Measurements from ENCODE around the gene CELF5.
"Not testable (repeated sequence)": the region's sequence is repeated elsewhere in the genome, so short reads cannot be mapped to it uniquely, and the experiment has no call there.

Gene CELF5

DNA sequence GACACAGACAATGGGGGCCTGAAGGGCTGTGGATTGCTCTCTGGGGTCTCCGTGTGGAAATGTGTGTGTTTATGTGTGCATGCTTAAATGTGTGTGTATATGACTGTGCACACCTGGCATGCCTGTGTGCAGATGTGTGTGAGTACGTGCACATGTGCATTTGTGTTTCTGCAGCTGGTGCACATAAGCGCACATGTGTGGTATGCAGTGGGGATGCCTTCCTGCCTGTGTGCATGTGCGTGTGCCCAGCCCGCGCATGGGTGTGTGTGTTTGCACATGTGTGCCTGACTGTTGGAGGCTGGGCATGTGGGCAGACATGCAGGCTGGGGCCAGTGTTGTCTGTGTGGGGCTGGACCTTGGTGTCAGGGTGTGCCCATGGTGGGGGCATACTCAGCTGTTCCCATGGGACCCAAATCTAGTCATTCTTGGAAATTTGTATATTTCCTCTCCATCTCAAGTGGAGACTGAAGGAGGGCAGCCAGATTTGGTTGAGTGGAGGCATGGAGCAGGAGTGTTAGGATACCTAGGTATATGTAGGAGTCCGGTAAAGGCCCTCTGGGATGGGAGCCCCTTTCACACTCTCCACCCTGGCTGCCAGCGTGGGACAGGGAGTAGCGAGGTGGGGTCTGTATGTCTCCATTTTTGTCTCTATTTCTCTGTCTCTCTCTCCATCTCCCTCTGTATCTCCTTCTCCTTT is 49.9 kb downstream of the CELF5 start:
- no peak for DNase-seq (ENCODE audit: low read depth)

DNA sequence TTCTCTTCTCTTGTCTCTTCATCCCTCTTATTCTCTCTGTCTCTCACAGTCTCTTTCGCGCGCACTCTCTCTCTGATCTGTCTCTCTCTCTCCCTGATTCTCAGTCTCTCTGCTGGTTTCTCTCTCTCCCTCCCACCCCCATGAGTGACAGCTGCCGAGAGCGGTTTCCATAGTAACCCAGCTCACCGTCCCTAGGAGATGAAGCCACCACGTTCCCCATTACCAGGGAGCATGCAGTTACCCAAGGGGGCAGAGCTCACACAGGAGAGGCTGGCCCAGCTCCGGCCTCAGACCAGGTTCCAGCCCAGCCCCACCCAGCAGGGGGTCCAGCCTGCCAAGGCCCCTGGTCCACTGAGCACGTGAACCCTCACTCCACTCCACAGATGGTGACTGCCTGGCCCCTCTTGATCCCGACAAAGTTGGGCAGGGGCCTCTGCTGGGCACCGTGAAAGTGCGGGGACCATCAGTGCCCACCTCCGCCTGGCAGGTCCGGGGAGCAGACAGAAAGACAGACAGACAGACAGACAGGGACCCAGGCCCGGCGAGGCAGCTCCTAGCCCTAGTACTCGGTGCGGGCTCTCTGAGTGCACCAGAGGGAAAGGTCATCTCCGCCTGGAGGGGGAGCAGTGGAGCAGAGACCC is 50.6 kb downstream of the CELF5 start:
- DNase-seq (ENCODE audit: low read depth), result no peak

DNA sequence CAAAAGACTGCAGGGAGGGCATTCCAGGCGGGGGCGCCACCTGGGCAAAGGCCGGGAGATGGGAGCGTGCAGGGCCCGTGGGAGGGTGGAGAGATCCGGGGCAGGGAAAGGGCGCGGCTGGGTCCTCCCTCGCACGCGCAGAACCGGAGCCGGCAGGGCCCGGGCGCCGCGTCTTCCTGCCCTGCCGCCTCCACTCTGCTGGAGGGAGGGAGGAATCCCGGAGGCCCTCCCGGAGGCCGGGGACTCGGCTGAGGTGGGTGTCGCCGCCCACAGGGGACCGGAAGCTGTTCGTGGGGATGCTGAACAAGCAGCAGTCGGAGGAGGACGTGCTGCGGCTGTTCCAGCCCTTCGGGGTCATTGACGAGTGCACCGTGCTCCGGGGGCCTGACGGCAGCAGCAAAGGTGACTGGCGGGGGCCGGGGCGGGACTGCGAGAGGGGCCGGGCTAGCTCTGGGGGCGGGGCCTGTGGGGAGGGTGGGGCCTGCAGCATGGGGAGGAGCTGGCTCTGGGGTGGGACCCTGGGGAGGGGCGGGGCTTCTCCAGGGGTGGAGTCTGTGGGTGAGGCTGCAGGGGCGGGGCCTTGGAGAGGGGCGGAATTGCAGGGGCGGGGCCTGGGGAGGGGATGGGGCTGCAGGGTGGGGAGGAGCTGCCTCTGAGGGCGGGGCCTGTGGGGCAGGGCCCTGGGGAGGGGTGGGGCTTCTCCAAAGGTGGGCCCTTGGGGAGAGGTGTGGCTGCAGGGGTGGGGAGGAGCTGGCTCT is 51.3 kb downstream of the CELF5 start:
- peak; percentile 90 for DNase-seq (ENCODE audit: low read depth)

GRCh38 chr19:3276341-3276799 is 51.9 kb downstream of the CELF5 start:
- DNase-seq (ENCODE audit: low read depth), result peak; percentile 59

- DNase-seq (ENCODE audit: low read depth), result no peak
Measured at GRCh38 chr19:3277649-3278048, 53.2 kb downstream of the CELF5 start.

DNA sequence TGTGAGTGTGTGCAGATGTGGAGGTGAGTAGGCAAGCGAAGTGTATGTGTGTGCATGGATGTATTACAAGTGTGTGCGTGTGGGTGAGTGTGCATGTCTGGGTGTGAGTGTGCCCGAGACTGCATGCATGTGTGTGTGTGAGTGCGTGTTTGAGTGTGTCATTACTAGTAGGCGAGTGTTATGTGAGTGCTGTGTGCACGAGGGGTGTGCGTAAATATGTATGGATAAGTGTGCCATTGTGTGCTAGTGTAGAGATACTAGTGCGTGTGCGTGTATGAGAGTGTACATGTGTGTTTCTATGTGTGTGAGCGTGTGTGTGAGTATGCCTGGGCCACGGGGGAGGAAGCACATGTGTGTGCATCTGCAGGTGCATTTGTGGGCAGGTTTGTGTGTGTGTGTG is 53.8 kb downstream of the CELF5 start:
- no peak for DNase-seq (ENCODE audit: low read depth)

GRCh38 chr19:3278749-3279148 is 54.3 kb downstream of the CELF5 start:
- DNase-seq (ENCODE audit: low read depth), result no peak

DNA sequence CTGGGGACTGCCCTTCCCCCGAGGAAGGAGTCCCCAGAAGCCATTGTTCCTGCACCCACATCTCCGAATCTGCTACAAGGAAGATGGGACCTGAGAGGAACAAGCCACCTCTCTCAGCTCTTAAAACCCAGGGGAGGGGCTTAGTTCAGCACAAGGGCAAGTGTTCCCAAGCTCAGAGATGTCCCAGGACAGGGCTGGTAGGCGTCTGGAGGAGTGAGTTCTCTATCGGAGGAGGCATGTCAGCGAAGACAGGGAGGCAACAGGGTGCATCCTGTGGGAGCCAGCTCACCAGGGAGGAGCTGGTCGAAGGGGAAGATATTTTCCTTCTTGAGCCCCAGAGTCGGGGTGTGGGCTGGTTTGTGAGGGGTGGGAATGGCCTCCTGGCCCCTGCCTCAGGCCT is 54.8 kb downstream of the CELF5 start:
- DNase-seq (ENCODE audit: low read depth), result no peak

DNA sequence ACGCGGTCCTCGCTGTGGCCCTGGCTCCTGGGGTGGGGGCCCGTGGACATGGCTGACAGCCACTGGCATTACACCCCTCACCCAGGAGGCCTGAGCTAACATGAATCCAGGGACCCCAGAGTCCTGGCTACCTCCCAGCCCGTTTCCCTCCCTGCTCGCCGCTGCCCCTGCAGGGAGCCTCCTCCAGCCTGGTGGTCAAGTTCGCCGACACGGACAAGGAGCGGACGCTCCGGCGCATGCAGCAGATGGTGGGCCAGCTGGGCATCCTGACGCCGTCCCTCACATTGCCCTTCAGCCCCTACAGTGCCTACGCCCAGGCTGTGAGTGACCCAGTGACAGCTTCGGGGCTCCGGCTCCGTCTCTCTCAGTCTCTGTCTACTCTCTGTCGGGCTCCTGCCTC is 56.6 kb downstream of the CELF5 start:
- no peak for DNase-seq (ENCODE audit: low read depth)

DNA sequence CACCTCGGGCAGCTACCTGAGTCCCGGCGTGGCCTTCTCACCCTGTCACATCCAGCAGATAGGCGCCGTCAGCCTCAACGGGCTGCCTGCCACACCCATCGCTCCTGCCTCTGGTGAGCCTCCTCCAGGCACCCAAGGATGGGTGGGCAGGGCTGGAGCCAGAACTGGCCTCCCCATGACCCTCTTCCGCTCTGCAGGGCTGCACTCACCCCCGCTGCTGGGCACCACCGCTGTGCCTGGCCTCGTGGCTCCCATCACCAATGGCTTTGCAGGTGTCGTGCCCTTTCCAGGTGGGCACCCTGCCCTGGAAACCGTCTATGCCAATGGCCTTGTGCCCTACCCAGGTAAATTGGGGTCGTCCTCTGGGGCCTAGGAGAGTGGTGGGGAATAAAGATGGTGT is 57.7 kb downstream of the CELF5 start:
- DNase-seq (ENCODE audit: low read depth), result no peak

GRCh38 chr19:3282564-3282963 is 58.1 kb downstream of the CELF5 start:
- no peak for DNase-seq (ENCODE audit: low read depth)

GRCh38 chr19:3283246-3283751 is 58.8 kb downstream of the CELF5 start:
- no peak for DNase-seq (ENCODE audit: low read depth)

GRCh38 chr19:3283886-3284657 is 59.6 kb downstream of the CELF5 start:
- DNase-seq (ENCODE audit: low read depth), result no peak

DNA sequence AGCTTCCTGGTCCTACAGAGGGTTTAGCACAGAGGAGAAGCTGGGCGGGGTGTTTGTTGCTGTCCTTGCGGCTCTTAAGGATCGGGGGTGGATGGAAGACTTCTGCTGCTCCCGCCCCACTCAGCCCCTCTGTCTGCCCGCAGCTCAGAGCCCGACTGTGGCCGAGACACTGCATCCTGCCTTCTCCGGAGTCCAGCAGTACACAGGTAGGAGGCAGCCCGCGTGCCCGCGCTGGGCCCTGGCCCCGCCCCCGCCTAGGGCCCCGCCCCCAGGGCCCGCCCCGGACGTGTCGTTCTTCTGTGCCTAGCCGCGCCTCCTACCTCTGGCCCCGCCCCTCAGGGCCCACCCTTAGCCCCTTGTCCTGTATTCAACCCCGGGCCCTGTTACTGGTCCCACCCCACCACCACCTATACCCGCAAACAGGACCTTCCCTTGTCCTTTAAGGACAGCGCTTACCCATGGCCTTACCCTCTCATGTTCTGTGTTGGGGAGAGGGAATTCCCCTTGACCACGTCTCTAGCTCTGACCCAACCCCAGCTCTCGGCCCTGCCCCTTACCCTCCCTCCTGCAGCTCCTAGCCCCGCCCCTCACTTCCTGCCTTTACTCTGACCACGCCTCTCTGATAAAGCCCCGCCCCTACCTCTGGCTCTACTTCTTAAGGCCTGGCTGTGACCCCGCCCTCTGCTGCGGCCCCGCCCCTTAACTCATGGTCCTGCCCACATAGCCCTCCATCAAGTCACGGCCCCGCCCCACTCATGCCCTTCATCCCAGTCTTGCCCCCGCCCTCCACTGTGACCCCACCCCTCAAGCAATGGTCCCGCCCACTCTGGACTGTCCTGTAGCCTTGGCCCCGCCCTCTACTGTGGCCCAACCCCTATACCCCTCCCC is 60.5 kb downstream of the CELF5 start:
- peak; percentile 46 for DNase-seq (ENCODE audit: low read depth)

DNA sequence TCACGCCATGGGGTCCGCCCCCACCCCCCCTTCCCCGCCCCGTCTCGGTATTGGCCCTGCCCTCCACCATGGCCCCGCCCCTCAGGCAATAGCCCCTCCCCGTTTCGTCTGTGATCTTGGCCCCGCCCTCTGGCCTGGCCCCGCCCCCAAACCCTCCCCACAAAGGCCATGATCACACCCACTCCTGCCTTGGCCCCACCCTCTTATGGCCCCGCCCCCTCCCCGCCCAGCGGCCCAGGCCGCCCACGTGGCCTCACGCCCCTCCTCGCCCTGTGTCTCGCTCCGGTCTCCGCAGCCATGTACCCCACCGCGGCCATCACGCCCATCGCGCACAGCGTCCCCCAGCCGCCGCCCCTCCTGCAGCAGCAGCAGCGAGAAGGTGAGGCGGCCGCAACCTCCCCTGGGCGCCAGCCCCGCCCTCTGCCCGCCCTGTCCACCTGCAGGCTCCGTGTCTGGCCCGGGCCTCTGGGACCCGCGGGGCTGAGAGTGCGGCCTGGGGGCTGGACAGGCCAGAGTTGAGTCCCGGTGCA is 61.3 kb downstream of the CELF5 start:
- DNase-seq (ENCODE audit: low read depth), result peak; percentile 38

DNA sequence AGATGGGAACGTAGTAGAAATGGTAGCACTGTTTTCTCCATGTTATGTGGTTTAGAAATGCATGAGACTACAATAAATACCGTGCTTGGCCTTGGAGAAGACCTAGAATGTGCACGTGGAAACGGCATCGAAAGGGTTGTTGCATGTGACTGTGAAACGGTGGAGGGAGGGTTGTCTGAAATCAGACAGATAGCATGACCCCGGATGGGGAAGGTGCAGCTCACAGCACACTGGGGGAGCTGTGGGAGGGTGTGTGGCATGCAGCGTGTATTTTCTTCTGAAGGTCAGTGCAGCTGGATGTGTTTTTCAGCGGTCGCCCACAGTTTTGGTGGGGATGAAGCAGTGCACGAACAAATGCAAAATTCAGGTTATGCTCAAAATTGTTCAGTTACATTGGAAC is 63.4 kb downstream of the CELF5 start:
- no peak for DNase-seq (ENCODE audit: low read depth)

- not testable (repeated sequence) for DNase-seq (ENCODE audit: low read depth)
Measured at GRCh38 chr19:3288437-3288836, 64.0 kb downstream of the CELF5 start.

DNA sequence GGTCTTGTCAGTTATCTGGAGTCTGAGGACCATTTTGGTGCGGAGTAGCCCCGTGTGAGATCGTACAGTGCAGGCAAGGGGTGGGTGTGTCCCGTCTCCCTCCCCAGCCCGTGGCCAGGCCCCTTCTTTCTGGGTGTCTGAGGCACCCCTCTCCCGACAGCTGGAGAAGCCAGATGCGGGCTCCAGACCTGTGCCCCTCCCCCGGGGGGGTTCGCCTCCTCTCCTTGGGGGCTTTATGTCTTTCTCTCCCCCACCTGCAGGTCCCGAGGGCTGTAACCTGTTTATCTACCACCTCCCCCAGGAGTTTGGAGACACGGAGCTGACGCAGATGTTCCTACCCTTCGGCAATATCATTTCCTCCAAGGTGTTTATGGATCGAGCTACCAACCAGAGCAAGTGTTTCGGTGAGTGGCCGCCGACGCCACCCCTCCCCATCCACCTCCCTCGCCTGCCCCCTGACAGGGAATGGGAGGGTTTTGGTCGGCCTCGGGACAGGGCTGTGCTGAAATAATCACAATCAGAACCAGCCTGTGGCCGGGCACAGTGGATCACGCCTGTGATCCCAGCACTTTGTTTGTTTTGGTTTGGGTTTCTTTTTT is 65.6 kb downstream of the CELF5 start:
- no peak for DNase-seq (ENCODE audit: low read depth)

DNA sequence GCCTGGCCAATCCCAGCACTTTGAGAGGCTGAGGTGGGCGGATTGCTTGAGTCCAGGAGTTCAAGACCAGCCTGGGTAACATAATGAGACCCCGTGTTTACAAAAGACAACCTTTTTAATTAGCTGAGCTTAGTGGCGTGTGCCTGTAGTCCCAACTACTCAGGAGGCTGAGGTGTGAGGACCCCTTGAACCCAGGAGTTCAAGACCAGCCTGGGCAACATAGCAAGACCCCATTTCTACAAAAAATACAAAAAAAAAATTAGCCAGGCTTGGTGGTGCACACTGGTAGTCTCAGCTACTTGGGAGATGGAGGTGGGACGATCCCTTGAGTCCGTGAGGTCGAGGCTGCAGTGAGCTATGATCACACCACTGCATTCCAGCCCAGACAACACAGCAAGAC is 66.4 kb downstream of the CELF5 start:
- DNase-seq (ENCODE audit: low read depth), result not testable (repeated sequence)

- no peak for DNase-seq (ENCODE audit: low read depth)
Measured at GRCh38 chr19:3291644-3292043, 67.2 kb downstream of the CELF5 start.
